Osteocyte (in vitro differentiated cells): Measurements from ENCODE around the gene SYNE1. TPM values are rescaled to one million over a fixed set of nuclear protein-coding genes. Genes with fewer than 3 reads are reported as not detected.

Source experiments
- DNase-seq: peaks from one replicate; pipeline ENCODE4 v3.0.0; 2021; ENCODE audit warnings: mixed read lengths; ENCODE audit not compliant: unreplicated experiment; ENCODE audit errors: extremely low spot score
- H3K27ac Mint-ChIP-seq: one replicate; pipeline ENCODE4 v1.8.0; 2021; ENCODE audit warnings: mild to moderate bottlenecking, mixed read lengths; ENCODE audit not compliant: unreplicated experiment
- H3K27me3 Mint-ChIP-seq: one replicate; pipeline ENCODE4 v1.8.0; 2021; ENCODE audit warnings: mixed read lengths; ENCODE audit not compliant: unreplicated experiment
- H3K36me3 Mint-ChIP-seq: one replicate; pipeline ENCODE4 v1.8.0; 2021; ENCODE audit warnings: mixed read lengths; ENCODE audit not compliant: unreplicated experiment
- H3K4me1 Mint-ChIP-seq: one replicate; pipeline ENCODE4 v1.8.0; 2021; ENCODE audit warnings: mixed read lengths; ENCODE audit not compliant: unreplicated experiment
- H3K4me3 Mint-ChIP-seq: one replicate; pipeline ENCODE4 v1.8.0; 2021; ENCODE audit warnings: mild to moderate bottlenecking, moderate library complexity, mixed read lengths; ENCODE audit not compliant: unreplicated experiment
- H3K9me3 Mint-ChIP-seq: one replicate; pipeline ENCODE4 v1.8.0; 2021; ENCODE audit warnings: mixed read lengths; ENCODE audit not compliant: unreplicated experiment
- CTCF ChIP-seq: fragments of 200-600 bp; sonication (generic); IDR thresholded peaks from 2 replicates; pipeline ENCODE4 v1.5.0; 2021; ENCODE audit warnings: antibody characterized with exemption, mild to moderate bottlenecking, moderate library complexity
- total RNA-seq: library from RNA; stranded (reverse); gene quantifications from 2 replicates; pipeline ENCODE4 v1.2.1, GENCODE V29; 2021

Gene SYNE1
- total RNA-seq, 1 donor from 2014 or later, result 130 TPM

DNA sequence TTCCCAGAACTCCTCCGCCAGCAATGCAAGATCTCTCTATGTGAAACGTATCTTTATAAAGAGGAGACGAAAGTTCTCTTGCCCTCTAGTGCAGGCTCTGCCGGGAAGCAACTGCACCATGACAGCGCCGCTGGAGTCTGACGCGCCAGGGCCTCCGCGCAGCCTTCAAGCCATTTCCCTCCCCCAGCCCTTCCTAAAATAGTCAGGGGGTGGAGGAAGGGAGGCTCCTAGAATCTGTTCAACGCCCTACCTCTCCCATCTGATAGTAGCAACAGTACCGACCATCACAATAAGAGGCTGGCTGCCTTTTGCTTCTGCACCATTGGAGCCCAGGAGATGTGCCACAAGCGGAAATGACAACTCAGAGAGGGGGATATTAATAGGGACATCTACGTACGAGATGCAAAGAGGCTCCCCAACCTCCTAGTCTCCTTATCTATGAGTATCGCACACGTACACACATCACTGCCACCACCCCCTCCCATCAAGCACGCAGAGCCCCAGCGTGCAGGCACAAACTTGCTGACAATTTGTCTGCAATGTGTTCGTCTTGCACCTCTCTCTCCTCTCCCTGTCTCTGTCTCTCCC, 1.0 kb downstream of the SYNE1 start:
- DNase-seq, result no peak
- TF ChIP-seq CTCF, result no peak
- Mint-ChIP-seq H3K4me1 (peaks cover 13% of the 10 kb centered on the region), H3K9me3 (no peaks in the 10 kb centered on the region), H3K27ac (no peak overlapping the region), H3K27me3 (peaks cover 31% of the 10 kb centered on the region), H3K4me3 (peak overlapping the region; percentile 79), H3K36me3 (no peaks in the 10 kb centered on the region)

DNA sequence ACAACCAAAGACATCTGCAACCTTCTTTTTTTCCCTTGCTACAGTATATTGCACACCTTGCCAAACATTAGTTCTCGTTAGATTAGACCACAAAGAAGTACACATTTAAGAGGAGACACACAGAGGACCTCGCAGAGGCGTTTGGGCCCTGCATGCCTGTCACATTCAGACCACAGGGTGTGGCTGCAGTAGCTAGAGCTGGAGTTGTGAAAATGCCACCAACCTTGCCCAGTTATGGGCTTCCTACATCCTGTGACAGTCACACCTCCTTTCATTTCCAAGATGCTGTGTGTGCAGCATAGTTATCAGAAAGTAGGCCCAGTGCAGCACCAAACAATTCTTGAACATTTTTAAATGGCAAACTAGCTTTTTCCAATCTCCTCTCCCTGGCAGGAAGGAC, 2.4 kb downstream of the SYNE1 start:
- no peak for DNase-seq
- TF ChIP-seq CTCF, result no peak
- Mint-ChIP-seq H3K4me3 (no peak overlapping the region), H3K27ac (no peak overlapping the region), H3K27me3 (peaks cover 32% of the 10 kb centered on the region), H3K9me3 (no peaks in the 10 kb centered on the region), H3K4me1 (peaks cover 13% of the 10 kb centered on the region), H3K36me3 (no peaks in the 10 kb centered on the region)

DNA sequence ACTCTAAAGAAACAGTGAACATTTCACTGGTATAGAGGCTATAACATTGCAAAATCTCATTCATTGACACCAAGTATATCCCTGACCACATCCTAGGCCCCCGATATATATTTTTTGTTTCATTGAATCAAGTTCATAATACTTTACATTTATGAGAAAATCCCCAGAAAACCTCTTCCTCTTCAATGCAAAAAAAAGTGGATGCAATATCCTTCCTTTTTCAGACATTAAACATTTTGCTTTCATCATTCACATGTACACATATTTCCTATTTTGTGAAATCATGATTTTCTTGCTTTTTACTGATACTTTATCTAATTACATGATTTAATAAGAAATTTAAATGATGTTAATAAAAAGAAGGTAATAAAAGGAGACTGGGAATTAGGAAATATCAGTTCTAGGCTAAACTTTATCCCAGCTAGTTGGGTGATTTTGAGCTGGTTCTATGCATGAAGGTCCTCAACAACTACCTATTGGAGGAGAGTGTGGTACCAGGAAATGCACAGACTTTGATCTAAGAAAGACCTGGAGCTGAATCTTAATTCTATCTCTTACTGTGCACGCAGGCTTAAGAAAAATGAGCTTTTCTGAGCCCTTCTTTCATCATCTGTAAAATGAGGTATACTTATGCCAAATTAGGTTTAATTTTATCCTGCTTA, 4.9 kb downstream of the SYNE1 start:
- H3K27ac Mint-ChIP-seq, result no peak overlapping the region
- DNase-seq, result no peak
- no peaks in the 10 kb centered on the region for H3K36me3 Mint-ChIP-seq
- H3K4me3 Mint-ChIP-seq, result no peak overlapping the region
- H3K4me1 Mint-ChIP-seq, result peaks cover 10% of the 10 kb centered on the region
- TF ChIP-seq CTCF, result no peak
- H3K9me3 Mint-ChIP-seq, result no peaks in the 10 kb centered on the region
- H3K27me3 Mint-ChIP-seq, result peaks cover 22% of the 10 kb centered on the region

GRCh38 chr6:152631376-152631775, 5.8 kb downstream of the SYNE1 start:
- Mint-ChIP-seq H3K9me3 (no peaks in the 10 kb centered on the region), H3K27ac (no peak overlapping the region), H3K27me3 (peaks cover 19% of the 10 kb centered on the region), H3K36me3 (no peaks in the 10 kb centered on the region), H3K4me1 (peaks cover 6% of the 10 kb centered on the region), H3K4me3 (no peak overlapping the region)
- DNase-seq, result no peak
- no peak for TF ChIP-seq CTCF

DNA sequence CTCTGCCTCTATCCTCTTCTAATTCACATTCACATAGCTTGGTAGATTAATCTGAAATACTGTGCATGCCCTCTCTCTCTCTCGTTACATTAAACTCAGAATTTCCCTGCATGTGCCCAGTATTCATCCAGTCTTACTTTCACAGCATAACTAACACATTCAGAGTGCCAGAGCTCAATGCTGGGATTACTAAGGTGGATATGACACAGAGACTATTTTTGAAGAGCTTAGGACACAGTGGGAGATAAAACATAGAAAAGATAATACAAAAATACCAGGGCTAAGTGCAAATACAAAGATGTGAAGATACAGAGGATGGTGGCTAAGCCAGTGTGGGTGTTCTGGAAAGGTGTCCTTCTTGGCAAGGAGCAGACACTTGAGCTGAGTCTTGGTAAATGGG, 6.3 kb downstream of the SYNE1 start:
- Mint-ChIP-seq H3K9me3 (no peaks in the 10 kb centered on the region), H3K27me3 (peaks cover 14% of the 10 kb centered on the region), H3K4me1 (peaks cover 1% of the 10 kb centered on the region), H3K27ac (no peak overlapping the region), H3K4me3 (no peak overlapping the region), H3K36me3 (no peaks in the 10 kb centered on the region)
- TF ChIP-seq CTCF, result no peak
- no peak for DNase-seq
